ENCODE measurements around the gene RTN4. TPM values are rescaled to one million over a fixed set of nuclear protein-coding genes. Genes with fewer than 3 reads are reported as not detected.

The RTN4 gene
- polyA plus RNA-seq, 1 donor (not counting 4 experiments of a cell fraction or from before 2014, with no cell fraction given): 406 TPM

- H3K79me2 ChIP-seq (ENCODE audit: control insufficient read depth, insufficient read depth, low read length): peaks cover 99% of the 10 kb centered on the region
- no peak for FAIRE-seq
Measured at GRCh38 chr2:55019526-55020258, 30.6 kb downstream of the RTN4 start.

GRCh38 chr2:55018619-55019018, 31.6 kb downstream of the RTN4 start:
- Histone ChIP-seq H3K79me2 (ENCODE audit: control insufficient read depth, insufficient read depth, low read length) (peaks cover 99% of the 10 kb centered on the region), H3K9me3 (ENCODE audit: control insufficient read depth, low read depth, low read length) (no peaks in the 10 kb centered on the region), H3K4me2 (ENCODE audit: control insufficient read depth, extremely low read depth, insufficient read depth, low read depth, low read length) (no peak overlapping the region), H3K27me3 (ENCODE audit: control insufficient read depth, extremely low read depth, insufficient read depth, low read length) (no peaks in the 10 kb centered on the region), H4K20me1 (ENCODE audit: control insufficient read depth, extremely low read depth, insufficient read depth, low read length) (peaks cover 34% of the 10 kb centered on the region), H3K36me3 (ENCODE audit: control insufficient read depth in 2 of 2, extremely low read depth in 1 of 2, insufficient read depth in 2 of 2, low read length in 2 of 2) (peaks cover 0 to 3% of the 10 kb centered on the region in 2 experiments), H2AFZ (ENCODE audit: control insufficient read depth, low read length) (no peak overlapping the region), H3K4me3 (ENCODE audit: control insufficient read depth in 2 of 3, extremely low read depth in 1 of 3, insufficient read depth in 2 of 3, low read depth in 1 of 3, low read length in 3 of 3) (no peak overlapping the region), H3K9ac (ENCODE audit: control insufficient read depth, extremely low read depth, insufficient read depth, low read length) (no peak overlapping the region), H3K27ac (ENCODE audit: control insufficient read depth, insufficient read depth, low read length) (no peak overlapping the region), H3K4me1 (ENCODE audit: control insufficient read depth, extremely low read depth, insufficient read depth, low read length) (peaks cover 55% of the 10 kb centered on the region), H3K9me1 (ENCODE audit: control insufficient read depth, extremely low read depth, insufficient read depth, low read length) (no peaks in the 10 kb centered on the region)
- FAIRE-seq: no peak
- dilution Hi-C loops (cut with MboI; ENCODE audit: extremely low pct_ligation_motif_present, low sequenced_read_pairs): no loop called here
- no peak for DNase-seq (ENCODE audit: low read depth, low spot score)
- TF ChIP-seq EZH2 (IDR thresholded peaks at IDR 0.05; ENCODE audit: low read length): no peak
- TF ChIP-seq CTCF (optimal IDR thresholded peaks at IDR 0.05 in 1 of 3, IDR thresholded peaks at IDR 0.05 in 1 of 3, conservative IDR thresholded peaks at IDR 0.05 in 1 of 3; ENCODE audit: extremely low read depth in 1 of 3, insufficient read depth in 2 of 3, low read length in 3 of 3): no peak

More at GRCh38 chr2:55019526-55020258, 30.6 kb downstream of the RTN4 start:
- Histone ChIP-seq H3K9me1 (ENCODE audit: control insufficient read depth, extremely low read depth, insufficient read depth, low read length) (no peaks in the 10 kb centered on the region), H3K4me1 (ENCODE audit: control insufficient read depth, extremely low read depth, insufficient read depth, low read length) (peaks cover 45% of the 10 kb centered on the region), H3K9ac (ENCODE audit: control insufficient read depth, extremely low read depth, insufficient read depth, low read length) (no peak overlapping the region), H4K20me1 (ENCODE audit: control insufficient read depth, extremely low read depth, insufficient read depth, low read length) (peaks cover 39% of the 10 kb centered on the region), H3K4me2 (ENCODE audit: control insufficient read depth, extremely low read depth, insufficient read depth, low read depth, low read length) (no peak overlapping the region), H3K27ac (ENCODE audit: control insufficient read depth, insufficient read depth, low read length) (no peak overlapping the region), H3K36me3 (ENCODE audit: control insufficient read depth in 2 of 2, extremely low read depth in 1 of 2, insufficient read depth in 2 of 2, low read length in 2 of 2) (peaks cover 0 to 3% of the 10 kb centered on the region in 2 experiments), H2AFZ (ENCODE audit: control insufficient read depth, low read length) (no peak overlapping the region), H3K27me3 (ENCODE audit: control insufficient read depth, extremely low read depth, insufficient read depth, low read length) (no peaks in the 10 kb centered on the region), H3K9me3 (ENCODE audit: control insufficient read depth, low read depth, low read length) (no peaks in the 10 kb centered on the region), H3K4me3 (ENCODE audit: control insufficient read depth in 2 of 3, extremely low read depth in 1 of 3, insufficient read depth in 2 of 3, low read depth in 1 of 3, low read length in 3 of 3) (no peak overlapping the region)
- DNase-seq (ENCODE audit: low read depth, low spot score): no peak
- TF ChIP-seq EZH2 (IDR thresholded peaks at IDR 0.05; ENCODE audit: low read length) (no peak), CTCF (optimal IDR thresholded peaks at IDR 0.05 in 1 of 3, IDR thresholded peaks at IDR 0.05 in 1 of 3, conservative IDR thresholded peaks at IDR 0.05 in 1 of 3; ENCODE audit: extremely low read depth in 1 of 3, insufficient read depth in 2 of 3, low read length in 3 of 3) (no peak)
- dilution Hi-C loops (cut with MboI; ENCODE audit: extremely low pct_ligation_motif_present, low sequenced_read_pairs): no loop called here
